Keratinocyte (primary cell): ENCODE results near the gene CACNA2D4. TPM values are rescaled to one million over a fixed set of nuclear protein-coding genes. Genes with fewer than 3 reads are reported as not detected.

Experiments
- DNase-seq: peaks from one replicate; pipeline ENCODE4 v3.0.0-alpha.2; 2011; ENCODE audit warnings: low read depth, missing footprints, low spot score
- FAIRE-seq: peaks from 2 replicates; lab custom pipeline; 2011; peaks lifted over from hg19 to GRCh38; lab: Jason Lieb, UNC
- H2AFZ ChIP-seq: 2 replicates; pipeline ENCODE4 v1.6.0; 2012; ENCODE audit warnings: low read length, control low read depth, inconsistent platforms; ENCODE audit not compliant: control insufficient read depth
- H3K27ac ChIP-seq: 2 replicates; pipeline ENCODE4 v1.5.1; 2011; ENCODE audit warnings: low read length; ENCODE audit not compliant: control insufficient read depth, insufficient read depth
- H3K27me3 ChIP-seq: 3 replicates; pipeline ENCODE4 v1.6.0; 2011; ENCODE audit warnings: low read length; ENCODE audit not compliant: control insufficient read depth, insufficient read depth; ENCODE audit errors: extremely low read depth
- H3K36me3 ChIP-seq, 2 experiments: 2 replicates in 1 of 2; 3 replicates in 1 of 2; pipeline ENCODE4 v1.5.1; 2011; ENCODE audit warnings: low read length in 2 of 2, mild to moderate bottlenecking in 1 of 2; ENCODE audit not compliant: control insufficient read depth in 2 of 2, insufficient read depth in 2 of 2; ENCODE audit errors: extremely low read depth in 1 of 2
- H3K4me1 ChIP-seq: 3 replicates; pipeline ENCODE4 v1.5.1; 2011; ENCODE audit warnings: low read length; ENCODE audit not compliant: control insufficient read depth, insufficient read depth; ENCODE audit errors: extremely low read depth
- H3K4me2 ChIP-seq: 3 replicates; pipeline ENCODE4 v1.6.0; 2011; ENCODE audit warnings: low read depth, low read length; ENCODE audit not compliant: control insufficient read depth, insufficient read depth; ENCODE audit errors: extremely low read depth
- H3K4me3 ChIP-seq, 3 experiments: fragments of 200-600 bp in 1 of 3; sonication (generic) in 1 of 3; 2 replicates in 2 of 3; 3 replicates in 1 of 3; pipeline ENCODE4 v1.5.1; 2011 to 2016; ENCODE audit warnings: low read length in 3 of 3, mild to moderate bottlenecking in 3 of 3, control low read depth in 2 of 3, inconsistent platforms in 1 of 3, low read depth in 1 of 3, mixed read lengths in 1 of 3, mixed run types in 1 of 3, moderate library complexity in 1 of 3; ENCODE audit not compliant: control insufficient read depth in 2 of 3, insufficient read depth in 2 of 3; ENCODE audit errors: extremely low read depth in 1 of 3
- H3K79me2 ChIP-seq: 2 replicates; pipeline ENCODE4 v1.6.0; 2012; ENCODE audit warnings: low read length; ENCODE audit not compliant: control insufficient read depth, insufficient read depth
- H3K9ac ChIP-seq: 3 replicates; pipeline ENCODE4 v1.6.0; 2011; ENCODE audit warnings: low read length; ENCODE audit not compliant: control insufficient read depth, insufficient read depth; ENCODE audit errors: extremely low read depth
- H3K9me1 ChIP-seq: 3 replicates; pipeline ENCODE4 v1.6.0; 2011; ENCODE audit warnings: low read length; ENCODE audit not compliant: control insufficient read depth, insufficient read depth; ENCODE audit errors: extremely low read depth
- H3K9me3 ChIP-seq: 2 replicates; pipeline ENCODE4 v1.5.1; 2012; ENCODE audit warnings: low read depth, low read length; ENCODE audit not compliant: control insufficient read depth
- H4K20me1 ChIP-seq: 3 replicates; pipeline ENCODE4 v1.6.0; 2011; ENCODE audit warnings: low read length; ENCODE audit not compliant: control insufficient read depth, insufficient read depth; ENCODE audit errors: extremely low read depth
- EZH2 ChIP-seq: IDR thresholded peaks from one replicate; pipeline ENCODE4 v1.6.1; 2012; ENCODE audit warnings: inconsistent platforms, mild to moderate bottlenecking, low read length, moderate library complexity
- dilution Hi-C: fragments of 300-500 bp; cut with MboI; formaldehyde crosslinking; loops from one replicate; pipeline ENCODE4 v1.7.0; 2020; ENCODE audit warnings: low sequenced_read_pairs; ENCODE audit not compliant: extremely low pct_ligation_motif_present
- polyA plus RNA-seq, 5 experiments: library from polyadenylated mRNA; depleted of rRNA in 3 of 5; stranded (reverse) in 3 of 5; stranded (forward) in 1 of 5; unstranded in 1 of 5; fragments of >200 nt; gene quantifications; 1 replicate in 1 of 5; 2 replicates in 3 of 5; 3 replicates in 1 of 5; pipeline versions ENCODE4 v1.2.1 to v1.2.3, GENCODE V29; 2011 to 2012; ENCODE audit warnings: missing spikeins in 2 of 5, low read depth in 1 of 5, low replicate concordance in 1 of 5
- TF ChIP-seq, protein P1 (sequence below), 3 experiments: IDR thresholded peaks in 1 of 3; conservative IDR thresholded peaks in 1 of 3; optimal IDR thresholded peaks in 1 of 3; 2 replicates in 2 of 3; 3 replicates in 1 of 3; pipeline versions ENCODE3 to v1.5.1; 2011; ENCODE audit warnings: low read length in 3 of 3, mild to moderate bottlenecking in 3 of 3, moderate library complexity in 2 of 3, control low read depth in 1 of 3, inconsistent platforms in 1 of 3; ENCODE audit not compliant: insufficient read depth in 2 of 3; ENCODE audit errors: extremely low read depth in 1 of 3

The CACNA2D4 gene
- polyA plus RNA-seq, 1 donor (not counting 4 experiments of a cell fraction or from before 2014, with no cell fraction given): 0.09 TPM

DNA sequence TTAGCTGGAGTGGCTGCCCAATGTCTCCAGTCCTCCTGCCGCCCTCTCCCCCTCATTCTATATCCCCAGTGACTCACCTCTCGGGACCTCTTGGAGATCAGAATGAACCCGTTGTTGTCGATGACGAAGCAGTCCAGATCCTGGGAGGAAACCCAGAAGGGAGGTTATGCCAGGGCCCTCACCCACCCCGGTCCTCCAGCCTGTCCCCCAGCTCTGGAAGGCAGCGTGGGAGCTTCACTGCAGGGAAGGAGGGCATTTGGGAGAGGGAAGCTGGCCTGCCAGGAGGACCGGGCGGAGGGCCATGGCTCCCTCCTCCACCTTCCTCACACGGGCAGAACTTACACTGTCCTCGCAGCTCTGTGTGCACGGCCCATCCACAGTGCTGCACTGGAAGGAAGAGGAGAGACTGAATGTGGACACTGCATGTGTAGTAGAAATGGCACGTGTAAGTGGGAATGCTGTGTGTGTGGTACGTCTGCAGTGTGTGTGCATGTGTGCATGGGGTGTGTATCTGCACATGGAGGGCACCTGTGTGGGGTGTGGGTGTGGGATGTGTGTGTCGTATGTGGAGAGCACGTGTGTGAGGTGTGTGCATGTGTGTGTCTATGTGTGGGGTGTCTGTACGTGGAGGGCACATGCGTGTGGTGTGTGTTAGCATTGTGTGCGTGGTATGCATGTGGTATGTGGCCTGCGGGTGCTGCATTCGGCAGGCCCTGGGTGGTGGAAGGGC is 108.1 kb downstream of the CACNA2D4 start:
- Histone ChIP-seq H3K4me1 (no peaks in the 10 kb centered on the region), H3K4me3 (no peak overlapping the region), H3K9me3 (no peaks in the 10 kb centered on the region), H3K27me3 (peaks cover 15% of the 10 kb centered on the region), H3K9me1 (no peaks in the 10 kb centered on the region), H3K9ac (no peak overlapping the region), H3K36me3 (no peaks in the 10 kb centered on the region), H4K20me1 (no peaks in the 10 kb centered on the region), H3K27ac (no peak overlapping the region), H3K79me2 (no peaks in the 10 kb centered on the region), H2AFZ (no peak overlapping the region), H3K4me2 (no peak overlapping the region)
- FAIRE-seq (no peak), DNase-seq (no peak)
- dilution Hi-C loops: no loop called here
- no peak for TF ChIP-seq EZH2
- TF ChIP-seq, protein P1, sequence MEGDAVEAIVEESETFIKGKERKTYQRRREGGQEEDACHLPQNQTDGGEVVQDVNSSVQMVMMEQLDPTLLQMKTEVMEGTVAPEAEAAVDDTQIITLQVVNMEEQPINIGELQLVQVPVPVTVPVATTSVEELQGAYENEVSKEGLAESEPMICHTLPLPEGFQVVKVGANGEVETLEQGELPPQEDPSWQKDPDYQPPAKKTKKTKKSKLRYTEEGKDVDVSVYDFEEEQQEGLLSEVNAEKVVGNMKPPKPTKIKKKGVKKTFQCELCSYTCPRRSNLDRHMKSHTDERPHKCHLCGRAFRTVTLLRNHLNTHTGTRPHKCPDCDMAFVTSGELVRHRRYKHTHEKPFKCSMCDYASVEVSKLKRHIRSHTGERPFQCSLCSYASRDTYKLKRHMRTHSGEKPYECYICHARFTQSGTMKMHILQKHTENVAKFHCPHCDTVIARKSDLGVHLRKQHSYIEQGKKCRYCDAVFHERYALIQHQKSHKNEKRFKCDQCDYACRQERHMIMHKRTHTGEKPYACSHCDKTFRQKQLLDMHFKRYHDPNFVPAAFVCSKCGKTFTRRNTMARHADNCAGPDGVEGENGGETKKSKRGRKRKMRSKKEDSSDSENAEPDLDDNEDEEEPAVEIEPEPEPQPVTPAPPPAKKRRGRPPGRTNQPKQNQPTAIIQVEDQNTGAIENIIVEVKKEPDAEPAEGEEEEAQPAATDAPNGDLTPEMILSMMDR (optimal IDR thresholded peaks at IDR 0.05 in 1 of 3, IDR thresholded peaks at IDR 0.05 in 1 of 3, conservative IDR thresholded peaks at IDR 0.05 in 1 of 3; ENCODE audit: extremely low read depth in 1 of 3, insufficient read depth in 2 of 3, low read length in 3 of 3): no peak

DNA sequence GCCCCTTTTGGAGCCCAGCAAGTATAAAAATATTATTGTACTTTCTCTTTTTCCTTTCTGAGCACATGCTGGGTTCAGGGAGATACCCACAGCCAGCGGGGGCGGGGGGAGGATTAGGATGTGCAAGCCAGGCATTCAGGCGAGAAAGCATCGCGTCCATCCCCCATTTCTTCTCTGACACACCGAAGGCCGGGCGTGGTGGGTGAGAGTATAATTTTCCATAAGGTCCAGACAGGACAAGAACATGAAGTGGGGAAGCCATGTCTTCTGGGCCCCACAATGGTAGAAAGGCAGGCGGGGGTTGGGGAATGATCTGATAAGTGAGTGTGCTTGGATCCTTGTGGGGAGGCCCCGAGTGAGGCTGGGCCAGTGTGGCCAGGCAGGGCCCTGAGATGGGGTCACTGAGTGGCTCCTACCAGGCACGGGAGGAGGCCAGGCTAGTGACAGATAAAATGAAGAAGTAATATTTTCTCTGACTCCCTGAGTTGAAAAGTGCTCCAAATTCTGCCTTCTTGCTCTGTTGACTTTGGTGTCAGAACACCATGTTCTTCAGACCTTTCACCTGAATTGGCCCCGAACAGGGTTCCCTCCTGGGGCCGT is 108.8 kb downstream of the CACNA2D4 start:
- H3K27ac ChIP-seq: no peak overlapping the region

More for the DNA sequence above, 108.8 kb downstream of the CACNA2D4 start:
- Histone ChIP-seq H3K4me1 (no peaks in the 10 kb centered on the region), H3K9me3 (no peaks in the 10 kb centered on the region), H3K79me2 (no peaks in the 10 kb centered on the region), H2AFZ (no peak overlapping the region), H3K4me3 (no peak overlapping the region), H3K4me2 (no peak overlapping the region), H4K20me1 (no peaks in the 10 kb centered on the region), H3K27me3 (peaks cover 12% of the 10 kb centered on the region), H3K9me1 (no peaks in the 10 kb centered on the region), H3K36me3 (no peaks in the 10 kb centered on the region), H3K9ac (no peak overlapping the region)
- DNase-seq: no peak
- dilution Hi-C loops: no loop called here
- no peak for TF ChIP-seq EZH2
- TF ChIP-seq, protein P1 (optimal IDR thresholded peaks at IDR 0.05 in 1 of 3, IDR thresholded peaks at IDR 0.05 in 1 of 3, conservative IDR thresholded peaks at IDR 0.05 in 1 of 3; ENCODE audit: extremely low read depth in 1 of 3, insufficient read depth in 2 of 3, low read length in 3 of 3): no peak
- no peak for FAIRE-seq
